ENCODE results near the gene S100G.

DNA sequence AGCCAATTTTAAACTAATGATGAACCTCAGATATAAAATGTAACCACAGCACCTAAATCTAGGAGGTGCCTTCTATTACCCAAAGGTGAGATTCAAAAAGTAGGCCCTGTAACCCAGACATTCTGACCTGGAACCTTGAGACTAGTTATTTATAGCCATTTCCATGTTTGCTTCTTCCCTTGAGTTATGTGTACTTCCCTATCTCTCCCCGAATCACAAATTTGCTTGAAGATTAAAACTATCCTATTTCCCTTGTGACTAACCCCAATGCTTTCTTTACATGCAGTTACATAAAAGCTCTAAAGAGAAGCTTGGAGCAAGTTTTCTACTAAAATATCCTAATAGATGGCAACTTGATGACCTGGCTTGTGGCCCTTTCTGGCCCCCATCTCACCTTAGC, 32.6 kb upstream of the S100G start:
- TF ChIP-seq CTCF (IDR thresholded peaks at IDR 0.05), result no peak
- no peak for TF ChIP-seq POLR2A (IDR thresholded peaks at IDR 0.05)

Measured in body of pancreas (tissue), 4 donors.